Gastrocnemius medialis (tissue), 4 donors: ENCODE results near the gene AKAP13. TPM values are rescaled to one million over a fixed set of nuclear protein-coding genes. Genes with fewer than 3 reads are reported as not detected.

Experiments
- ATAC-seq, 2 donors: fragments of 150-250 bp; one replicate each; pipeline ENCODE4 v1.9.1; 2016
- DNase-seq, 2 donors: peaks; one replicate each; pipeline ENCODE4 v3.0.0-alpha.2; 2019
- H3K27ac ChIP-seq, 4 donors: fragments of 200-600 bp; sonication (generic); 1 replicate in 1 of 4; 2 replicates in 3 of 4; pipeline ENCODE4 v1.5.1; 2016 to 2018; ENCODE audit warnings: mild to moderate bottlenecking in 2 of 4, moderate library complexity in 1 of 4
- H3K27me3 ChIP-seq, 3 donors: fragments of 200-600 bp; sonication (generic) in 2 of 3; 1 replicate in 1 of 3; 2 replicates in 2 of 3; pipeline versions ENCODE4 v1.5.1 to v1.6.0; 2016 to 2019; ENCODE audit warnings: mild to moderate bottlenecking in 1 of 3, moderate library complexity in 1 of 3
- H3K36me3 ChIP-seq, 2 donors: fragments of 200-600 bp; sonication (generic) in 1 of 2; one replicate each; pipeline ENCODE4 v1.5.1; 2017 to 2018
- H3K4me1 ChIP-seq, 2 donors: fragments of 200-600 bp; sonication (generic) in 1 of 2; one replicate each; pipeline ENCODE4 v1.5.1; 2016 to 2017; ENCODE audit warnings: mild to moderate bottlenecking in 2 of 2
- H3K4me3 ChIP-seq, 4 donors: fragments of 200-600 bp; sonication (generic) in 3 of 4; 1 replicate in 1 of 4; 2 replicates in 3 of 4; pipeline ENCODE4 v1.5.1; 2016 to 2019; ENCODE audit warnings: mild to moderate bottlenecking in 2 of 4
- H3K9me3 ChIP-seq, 3 donors: fragments of 200-600 bp; sonication (generic) in 2 of 3; 1 replicate in 1 of 3; 2 replicates in 2 of 3; pipeline ENCODE4 v1.5.1; 2016 to 2019
- CTCF ChIP-seq, 5 experiments: fragments of 450-650 bp in 3 of 5; fragments of 200-600 bp in 2 of 5; sonication (generic) in 2 of 5; IDR thresholded peaks in 4 of 5; conservative IDR thresholded peaks in 1 of 5; 1 replicate in 4 of 5; 2 replicates in 1 of 5; pipeline ENCODE4 v1.5.1; 2016 to 2019; ENCODE audit warnings: antibody characterized with exemption in 5 of 5, mild to moderate bottlenecking in 3 of 5, moderate library complexity in 3 of 5
- POLR2A ChIP-seq, 2 donors: fragments of 450-650 bp; IDR thresholded peaks; one replicate each; pipeline ENCODE4 v1.6.1; 2017; ENCODE audit warnings: antibody characterized with exemption in 2 of 2, mild to moderate bottlenecking in 2 of 2, moderate library complexity in 2 of 2
- in situ Hi-C, 4 donors: fragments of 200-750 bp; cut with MboI; loops; one replicate each; pipeline versions ENCODE4 v1.15.0 to v1.8.0; 2017; ENCODE audit warnings: low sequenced_read_pairs in 4 of 4
- intact Hi-C: fragments of 100-400 bp; cut with DNase I; formaldehyde crosslinking; loops from one replicate; pipeline ENCODE4 v1.15.1; 2023; ENCODE audit warnings: low total_unique reads
- total RNA-seq, 4 donors: library from RNA; depleted of rRNA; stranded (reverse); fragments of >200 nt; gene quantifications; one replicate each; pipeline versions ENCODE4 v1.1.0 to v1.2.3, GENCODE V29; 2016

Gene AKAP13
- total RNA-seq, 4 donors from 2014 or later, result 127 to 481 (median 172) TPM

- H3K4me3 ChIP-seq, result no peak overlapping the region
- DNase-seq (no peak), ATAC-seq (no peak)
- no peaks in the 10 kb centered on the region for H3K9me3 ChIP-seq
- no peak for TF ChIP-seq POLR2A (IDR thresholded peaks at IDR 0.05)
- no peak for TF ChIP-seq CTCF (IDR thresholded peaks at IDR 0.05 in 4 of 5, conservative IDR thresholded peaks at IDR 0.05 in 1 of 5)
- H3K36me3 ChIP-seq, result no peaks in the 10 kb centered on the region
- in situ Hi-C loops, result loop anchor here in 1 of 4 donors (10.0 kb wide), 2 partner anchors 58 to 128 kb away; no protein-coding TSS in a partner anchor
- intact Hi-C loops, result no loop called here
- no peaks in the 10 kb centered on the region for H3K27me3 ChIP-seq
- H3K4me1 ChIP-seq, result peaks cover 13 to 16% of the 10 kb centered on the region in 2 donors
- H3K27ac ChIP-seq, result no peak overlapping the region
Observed at GRCh38 chr15:85423256-85423655, 42.9 kb downstream of the AKAP13 start.

- H3K4me3 ChIP-seq, result no peak overlapping the region
- peaks cover 13 to 16% of the 10 kb centered on the region in 2 donors for H3K4me1 ChIP-seq
- no peaks in the 10 kb centered on the region for H3K36me3 ChIP-seq
- DNase-seq (no peak), ATAC-seq (no peak)
- in situ Hi-C loops (loop anchor here in 1 of 4 donors (10.0 kb wide), 2 partner anchors 59 to 129 kb away; no protein-coding TSS in a partner anchor), intact Hi-C loops (no loop called here)
- H3K27me3 ChIP-seq, result no peaks in the 10 kb centered on the region
- H3K27ac ChIP-seq, result no peak overlapping the region
- no peaks in the 10 kb centered on the region for H3K9me3 ChIP-seq
- TF ChIP-seq CTCF (IDR thresholded peaks at IDR 0.05 in 4 of 5, conservative IDR thresholded peaks at IDR 0.05 in 1 of 5) (no peak), POLR2A (IDR thresholded peaks at IDR 0.05) (no peak)
Observed at GRCh38 chr15:85424154-85424553, 43.8 kb downstream of the AKAP13 start.

GRCh38 chr15:85426481-85426880, 46.1 kb downstream of the AKAP13 start:
- H3K4me3 ChIP-seq, result no peak overlapping the region
- ATAC-seq (no peak), DNase-seq (no peak)
- no peaks in the 10 kb centered on the region for H3K9me3 ChIP-seq
- in situ Hi-C loops, result loop anchor here in 1 of 4 donors (10.0 kb wide), 2 partner anchors 62 to 132 kb away; no protein-coding TSS in a partner anchor
- H3K27ac ChIP-seq, result no peak overlapping the region
- no peaks in the 10 kb centered on the region for H3K36me3 ChIP-seq
- H3K4me1 ChIP-seq, result peaks cover 8 to 10% of the 10 kb centered on the region in 2 donors
- intact Hi-C loops, result no loop called here
- TF ChIP-seq CTCF (IDR thresholded peaks at IDR 0.05 in 4 of 5, conservative IDR thresholded peaks at IDR 0.05 in 1 of 5) (no peak), POLR2A (IDR thresholded peaks at IDR 0.05) (no peak)
- H3K27me3 ChIP-seq, result no peaks in the 10 kb centered on the region

- in situ Hi-C loops (loop anchor here in 1 of 4 donors (10.0 kb wide), 2 partner anchors 63 to 133 kb away; no protein-coding TSS in a partner anchor), intact Hi-C loops (no loop called here)
- no peak for DNase-seq
- TF ChIP-seq CTCF (IDR thresholded peaks at IDR 0.05 in 4 of 5, conservative IDR thresholded peaks at IDR 0.05 in 1 of 5), result no peak
- no peak for TF ChIP-seq POLR2A (IDR thresholded peaks at IDR 0.05)
- Histone ChIP-seq H3K9me3 (no peaks in the 10 kb centered on the region), H3K4me1 (peaks cover 0 to under 1% of the 10 kb centered on the region in 2 donors), H3K27me3 (no peaks in the 10 kb centered on the region), H3K4me3 (no peak overlapping the region), H3K36me3 (no peaks in the 10 kb centered on the region), H3K27ac (no peak overlapping the region)
- no peak for ATAC-seq
Observed at GRCh38 chr15:85427286-85428028, 47.1 kb downstream of the AKAP13 start.
